Vagina (tissue), 2 donors: ENCODE data around the gene MGAT3. TPM values are rescaled to one million over a fixed set of nuclear protein-coding genes. Genes with fewer than 3 reads are reported as not detected.

Experiments used
- DNase-seq, 2 donors: peaks; one replicate each; pipeline ENCODE4 v3.0.0-alpha.2; 2017; ENCODE audit errors: extremely low spot score in 2 of 2
- H3K27ac ChIP-seq: fragments of 200-600 bp; sonication (generic); one replicate; pipeline ENCODE4 v1.5.1; 2019
- H3K27me3 ChIP-seq: fragments of 200-600 bp; sonication (generic); one replicate; pipeline ENCODE4 v1.5.1; 2019
- H3K36me3 ChIP-seq, 2 donors: fragments of 200-600 bp; sonication (generic); one replicate each; pipeline ENCODE4 v1.5.1; 2017 to 2019
- H3K4me1 ChIP-seq: fragments of 200-600 bp; sonication (generic); one replicate; pipeline ENCODE4 v1.5.1; 2019
- H3K4me3 ChIP-seq, 2 donors: fragments of 200-600 bp; sonication (generic); 1 replicate in 1 of 2; 2 replicates in 1 of 2; pipeline ENCODE4 v1.5.1; 2016 to 2019
- H3K9me3 ChIP-seq: fragments of 200-600 bp; sonication (generic); one replicate; pipeline ENCODE4 v1.5.1; 2019
- CTCF ChIP-seq, 3 experiments: fragments of 450-650 bp in 2 of 3; fragments of 200-600 bp in 1 of 3; sonication (generic) in 1 of 3; IDR thresholded peaks; one replicate each; pipeline ENCODE4 v1.5.1; 2017 to 2019; ENCODE audit warnings: antibody characterized with exemption in 3 of 3, mild to moderate bottlenecking in 2 of 3, moderate library complexity in 2 of 3
- POLR2A ChIP-seq, 2 donors: fragments of 450-650 bp; IDR thresholded peaks; one replicate each; pipeline ENCODE4 v1.6.1; 2017; ENCODE audit warnings: antibody characterized with exemption in 2 of 2, mild to moderate bottlenecking in 2 of 2, moderate library complexity in 2 of 2
- POLR2AphosphoS5 ChIP-seq, 2 donors: sonication (generic); formaldehyde crosslinking; IDR thresholded peaks; one replicate each; pipeline ENCODE4 v1.9.0; 2017; ENCODE audit warnings: antibody characterized with exemption in 2 of 2, mild to moderate bottlenecking in 2 of 2, low read depth in 1 of 2; ENCODE audit not compliant: insufficient read depth in 1 of 2
- intact Hi-C: fragments of 100-400 bp; cut with DNase I; formaldehyde crosslinking; loops from one replicate; pipeline ENCODE4 v1.15.1; 2023
- total RNA-seq: library from RNA; depleted of rRNA; stranded (reverse); fragments of >200 nt; gene quantifications from one replicate; pipeline ENCODE4 v1.2.3, GENCODE V29; 2016

The MGAT3 gene
- total RNA-seq, 1 donor from 2014 or later, result 0.98 TPM

GRCh38 chr22:39497429-39497828 is 40.6 kb downstream of the MGAT3 start:
- intact Hi-C loops, result no loop called here
- no peak for DNase-seq
- peaks cover 10% of the 10 kb centered on the region for H3K4me1 ChIP-seq

DNA sequence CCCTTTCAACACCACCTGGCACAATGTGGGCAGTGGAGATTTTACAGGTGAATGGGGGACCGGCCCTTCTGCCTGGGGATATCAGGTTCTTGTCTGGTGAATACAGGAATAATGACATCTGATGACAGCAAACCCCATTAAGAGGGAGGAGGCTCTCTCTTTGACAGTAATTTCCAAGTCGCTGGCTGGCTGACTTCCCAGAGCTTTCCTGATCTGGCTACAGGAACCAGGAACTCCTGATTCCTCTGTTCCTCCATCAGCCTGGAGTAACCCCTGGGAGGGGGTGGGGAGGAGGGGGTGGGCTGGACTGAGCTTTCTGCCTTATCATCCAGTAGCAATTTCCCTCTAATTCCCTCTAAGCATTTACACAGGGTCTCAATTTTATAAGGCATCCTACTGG is 41.6 kb downstream of the MGAT3 start:
- Histone ChIP-seq H3K9me3 (no peaks in the 10 kb centered on the region), H3K27ac (peak overlapping the region; percentile 6), H3K27me3 (no peaks in the 10 kb centered on the region), H3K4me3 (no peak overlapping the region), H3K36me3 (no peaks in the 10 kb centered on the region), H3K4me1 (peaks cover 19% of the 10 kb centered on the region)
- DNase-seq, result no peak
- intact Hi-C loops, result no loop called here
- no peak for TF ChIP-seq POLR2A (IDR thresholded peaks at IDR 0.05)
- TF ChIP-seq CTCF (IDR thresholded peaks at IDR 0.05), result no peak
- TF ChIP-seq POLR2AphosphoS5 (IDR thresholded peaks at IDR 0.05; ENCODE audit: insufficient read depth in 1 of 2, low read depth in 1 of 2), result no peak

More at GRCh38 chr22:39497429-39497828, 40.6 kb downstream of the MGAT3 start:
- Histone ChIP-seq H3K4me3 (no peak overlapping the region), H3K36me3 (no peaks in the 10 kb centered on the region), H3K27me3 (no peaks in the 10 kb centered on the region), H3K27ac (no peak overlapping the region), H3K9me3 (no peaks in the 10 kb centered on the region)
- TF ChIP-seq POLR2A (IDR thresholded peaks at IDR 0.05) (no peak), POLR2AphosphoS5 (IDR thresholded peaks at IDR 0.05; ENCODE audit: insufficient read depth in 1 of 2, low read depth in 1 of 2) (no peak), CTCF (IDR thresholded peaks at IDR 0.05) (no peak)

- Histone ChIP-seq H3K27ac (peak overlapping the region; percentile 6), H3K4me3 (no peak overlapping the region), H3K36me3 (no peaks in the 10 kb centered on the region), H3K9me3 (no peaks in the 10 kb centered on the region), H3K4me1 (peaks cover 23% of the 10 kb centered on the region), H3K27me3 (no peaks in the 10 kb centered on the region)
- intact Hi-C loops, result no loop called here
- DNase-seq, result no peak
- TF ChIP-seq POLR2A (IDR thresholded peaks at IDR 0.05) (no peak), POLR2AphosphoS5 (IDR thresholded peaks at IDR 0.05; ENCODE audit: insufficient read depth in 1 of 2, low read depth in 1 of 2) (no peak), CTCF (IDR thresholded peaks at IDR 0.05) (no peak)
Measured at GRCh38 chr22:39498802-39499201, 42.0 kb downstream of the MGAT3 start.

DNA sequence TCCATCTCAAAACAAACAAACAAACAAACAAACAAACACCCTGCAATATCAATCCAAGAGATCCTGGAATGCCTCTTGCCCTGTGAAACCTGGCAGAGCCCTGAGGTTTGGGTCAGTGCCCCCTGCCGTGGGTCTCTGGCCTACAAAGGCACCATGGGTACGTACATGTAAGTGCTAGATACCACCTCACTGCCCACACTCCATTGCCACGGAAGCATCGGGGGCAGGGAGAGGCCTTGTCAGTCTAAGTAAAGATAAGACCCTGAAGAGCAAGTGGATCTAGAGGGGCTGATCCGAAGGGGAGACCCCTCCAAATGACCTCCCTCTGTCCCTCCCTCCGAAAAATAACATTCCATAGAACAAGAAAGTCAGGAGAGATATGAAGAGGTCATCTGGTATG is 43.3 kb downstream of the MGAT3 start:
- H3K4me3 ChIP-seq, result no peak overlapping the region

GRCh38 chr22:39501644-39502108 is 44.9 kb downstream of the MGAT3 start:
- TF ChIP-seq CTCF (IDR thresholded peaks at IDR 0.05) (no peak), POLR2AphosphoS5 (IDR thresholded peaks at IDR 0.05; ENCODE audit: insufficient read depth in 1 of 2, low read depth in 1 of 2) (no peak), POLR2A (IDR thresholded peaks at IDR 0.05) (no peak)
- Histone ChIP-seq H3K27me3 (no peaks in the 10 kb centered on the region), H3K4me1 (peaks cover 33% of the 10 kb centered on the region), H3K27ac (peak overlapping the region; percentile 83), H3K36me3 (peaks cover 0 to 27% of the 10 kb centered on the region in 2 donors), H3K4me3 (peak overlapping the region; percentile 57 to 73), H3K9me3 (no peaks in the 10 kb centered on the region)
- DNase-seq, result no peak
- intact Hi-C loops, result no loop called here

More for the DNA sequence above, 43.3 kb downstream of the MGAT3 start:
- TF ChIP-seq CTCF (IDR thresholded peaks at IDR 0.05), result no peak
- Histone ChIP-seq H3K27me3 (no peaks in the 10 kb centered on the region), H3K36me3 (peaks cover 0 to 11% of the 10 kb centered on the region in 2 donors), H3K4me1 (peaks cover 33% of the 10 kb centered on the region), H3K9me3 (no peaks in the 10 kb centered on the region), H3K27ac (no peak overlapping the region)
- DNase-seq, result no peak
- intact Hi-C loops, result no loop called here
